Measurements from ENCODE around the gene HSPB9. TPM values are rescaled to one million over a fixed set of nuclear protein-coding genes. Genes with fewer than 3 reads are reported as not detected.
A peak's percentile ranks its signal among the peaks of the same experiment; 100 is the strongest.

HSPB9 gene
- total RNA-seq, 1 donor from 2014 or later, result not detected

DNA sequence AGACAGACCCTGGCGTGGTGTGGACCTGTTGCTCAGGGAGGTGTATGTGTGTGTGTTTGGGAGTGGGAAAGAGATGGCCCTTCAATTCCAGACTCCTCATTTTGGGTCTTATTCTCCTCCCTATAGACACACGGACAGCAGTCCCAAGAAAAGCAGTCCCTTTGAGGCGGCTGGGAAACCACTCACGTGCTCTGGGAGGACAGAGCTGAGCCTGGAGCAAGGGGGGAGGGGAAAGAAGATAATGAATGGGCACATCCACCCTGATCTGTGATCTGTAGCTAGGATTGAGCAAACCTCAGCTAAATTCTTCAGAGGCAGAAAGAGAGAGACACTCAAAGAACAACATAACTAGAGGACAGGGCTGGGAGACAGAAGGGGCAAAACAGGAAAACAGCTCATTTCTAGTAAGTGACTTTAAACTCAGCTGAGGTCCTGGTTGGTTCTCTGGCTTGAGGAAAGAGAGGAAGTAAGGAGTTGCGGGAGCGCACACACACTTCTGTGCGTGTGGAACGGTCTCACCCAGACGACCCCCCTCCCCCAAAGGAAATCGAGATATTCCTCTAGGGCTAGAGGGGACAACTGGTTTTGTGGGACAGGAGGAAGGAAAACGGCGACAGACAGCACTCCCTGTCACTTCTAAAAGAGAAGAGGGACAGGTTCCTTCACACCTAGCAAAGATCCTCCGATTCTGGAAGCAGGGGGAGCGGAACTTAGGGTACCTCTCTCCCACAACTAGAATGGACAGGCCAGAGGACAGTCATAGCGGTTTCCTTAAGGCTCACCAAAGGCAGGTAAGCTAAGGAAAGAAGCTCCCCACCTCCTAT is 31.5 kb downstream of the HSPB9 start:
- peaks cover 51% of the 10 kb centered on the region for H4K20me1 ChIP-seq (ENCODE audit: insufficient read depth, low read length)
- Mint-ChIP-seq H3K4me3 (ENCODE audit: unreplicated experiment) (peak overlapping the region; percentile 94), H3K4me1 (ENCODE audit: low read depth, unreplicated experiment) (peaks cover 6% of the 10 kb centered on the region), H3K27ac (ENCODE audit: unreplicated experiment) (peak overlapping the region; percentile 87), H3K9me3 (ENCODE audit: unreplicated experiment) (no peaks in the 10 kb centered on the region), H3K36me3 (ENCODE audit: low read depth, unreplicated experiment) (peaks cover 5% of the 10 kb centered on the region), H3K27me3 (ENCODE audit: low read depth, unreplicated experiment) (no peaks in the 10 kb centered on the region)
- peaks cover 16% of the 10 kb centered on the region for H3K4me1 ChIP-seq (ENCODE audit: insufficient read depth, low read length)
- DNase-seq (ENCODE audit: low read depth) (peak; percentile 25), FAIRE-seq (peak; percentile 60)
- peak overlapping the region; percentile 99 for H3K9ac ChIP-seq (ENCODE audit: low read length)
- no peaks in the 10 kb centered on the region for H3K9me3 ChIP-seq (ENCODE audit: insufficient read depth, low read depth, low read length)
- peaks cover 3% of the 10 kb centered on the region for H3K36me3 ChIP-seq (ENCODE audit: insufficient read depth, low read length)
- peak overlapping the region; percentile 96 for H3K4me3 ChIP-seq (ENCODE audit: insufficient read depth, low read depth, low read length)
- H3K27me3 ChIP-seq (ENCODE audit: insufficient read depth, low read length), result no peaks in the 10 kb centered on the region
- no peak for TF ChIP-seq EZH2 (IDR thresholded peaks at IDR 0.05; ENCODE audit: insufficient read depth, low read length)
- TF ChIP-seq, protein P1, sequence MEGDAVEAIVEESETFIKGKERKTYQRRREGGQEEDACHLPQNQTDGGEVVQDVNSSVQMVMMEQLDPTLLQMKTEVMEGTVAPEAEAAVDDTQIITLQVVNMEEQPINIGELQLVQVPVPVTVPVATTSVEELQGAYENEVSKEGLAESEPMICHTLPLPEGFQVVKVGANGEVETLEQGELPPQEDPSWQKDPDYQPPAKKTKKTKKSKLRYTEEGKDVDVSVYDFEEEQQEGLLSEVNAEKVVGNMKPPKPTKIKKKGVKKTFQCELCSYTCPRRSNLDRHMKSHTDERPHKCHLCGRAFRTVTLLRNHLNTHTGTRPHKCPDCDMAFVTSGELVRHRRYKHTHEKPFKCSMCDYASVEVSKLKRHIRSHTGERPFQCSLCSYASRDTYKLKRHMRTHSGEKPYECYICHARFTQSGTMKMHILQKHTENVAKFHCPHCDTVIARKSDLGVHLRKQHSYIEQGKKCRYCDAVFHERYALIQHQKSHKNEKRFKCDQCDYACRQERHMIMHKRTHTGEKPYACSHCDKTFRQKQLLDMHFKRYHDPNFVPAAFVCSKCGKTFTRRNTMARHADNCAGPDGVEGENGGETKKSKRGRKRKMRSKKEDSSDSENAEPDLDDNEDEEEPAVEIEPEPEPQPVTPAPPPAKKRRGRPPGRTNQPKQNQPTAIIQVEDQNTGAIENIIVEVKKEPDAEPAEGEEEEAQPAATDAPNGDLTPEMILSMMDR (IDR thresholded peaks at IDR 0.05; ENCODE audit: insufficient read depth, low read depth, low read length), result no peak
- H3K27ac ChIP-seq (ENCODE audit: low read depth, low read length), result peak overlapping the region; percentile 71
- H3K79me2 ChIP-seq (ENCODE audit: insufficient read depth, low read length), result peaks cover 56% of the 10 kb centered on the region
- peak overlapping the region; percentile 95 for H3K4me2 ChIP-seq (ENCODE audit: low read length)
- peak overlapping the region; percentile 61 for H2AFZ ChIP-seq (ENCODE audit: low read depth, low read length)

DNA sequence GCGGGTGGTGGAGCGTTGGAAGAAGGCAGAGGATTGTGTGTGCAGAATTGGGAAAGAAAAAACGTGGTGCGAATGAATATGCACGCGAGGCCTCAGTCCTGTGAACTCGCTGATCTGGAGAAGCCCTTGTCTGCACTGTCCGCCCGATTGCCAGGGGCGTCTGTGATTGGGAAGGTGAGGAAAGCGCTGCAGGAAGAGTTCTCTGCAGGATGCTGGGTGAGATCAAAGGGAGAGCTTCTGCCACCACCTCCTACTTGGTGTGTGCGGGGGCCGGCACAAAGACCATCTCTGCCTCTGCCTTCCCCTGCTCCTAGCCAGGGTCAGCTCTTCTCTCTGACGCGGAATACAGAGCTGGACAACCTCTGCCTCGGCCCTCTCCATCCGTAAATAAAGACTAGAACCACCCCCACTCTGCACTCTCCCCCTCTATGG is 33.0 kb downstream of the HSPB9 start:
- Mint-ChIP-seq H3K9me3 (ENCODE audit: unreplicated experiment) (no peaks in the 10 kb centered on the region), H3K36me3 (ENCODE audit: low read depth, unreplicated experiment) (peaks cover 5% of the 10 kb centered on the region), H3K4me3 (ENCODE audit: unreplicated experiment) (peak overlapping the region; percentile 94), H3K4me1 (ENCODE audit: low read depth, unreplicated experiment) (peaks cover 6% of the 10 kb centered on the region), H3K27me3 (ENCODE audit: low read depth, unreplicated experiment) (no peaks in the 10 kb centered on the region), H3K27ac (ENCODE audit: unreplicated experiment) (peak overlapping the region; percentile 92)
- Histone ChIP-seq H3K27me3 (ENCODE audit: insufficient read depth, low read length) (no peaks in the 10 kb centered on the region), H3K4me2 (ENCODE audit: low read length) (peak overlapping the region; percentile 90), H3K9ac (ENCODE audit: low read length) (peak overlapping the region; percentile 99), H3K4me1 (ENCODE audit: insufficient read depth, low read length) (peaks cover 16% of the 10 kb centered on the region), H3K79me2 (ENCODE audit: insufficient read depth, low read length) (peaks cover 42% of the 10 kb centered on the region), H3K27ac (ENCODE audit: low read depth, low read length) (no peak overlapping the region), H2AFZ (ENCODE audit: low read depth, low read length) (peak overlapping the region; percentile 81), H3K9me3 (ENCODE audit: insufficient read depth, low read depth, low read length) (no peaks in the 10 kb centered on the region), H3K4me3 (ENCODE audit: insufficient read depth, low read depth, low read length) (peak overlapping the region; percentile 96), H3K36me3 (ENCODE audit: insufficient read depth, low read length) (peaks cover 3% of the 10 kb centered on the region), H4K20me1 (ENCODE audit: insufficient read depth, low read length) (peaks cover 39% of the 10 kb centered on the region)
- TF ChIP-seq, protein P1 (IDR thresholded peaks at IDR 0.05; ENCODE audit: insufficient read depth, low read depth, low read length), result no peak
- no peak for TF ChIP-seq EZH2 (IDR thresholded peaks at IDR 0.05; ENCODE audit: insufficient read depth, low read length)
- DNase-seq (ENCODE audit: low read depth), result no peak
- FAIRE-seq, result no peak
